Endothelial cell of umbilical vein (primary cell): Measurements from ENCODE around the gene MMP2. TPM values are rescaled to one million over a fixed set of nuclear protein-coding genes. Genes with fewer than 3 reads are reported as not detected.

Source experiments
- Bru-seq: library from RNA; stranded (reverse); fragments of 400-500 nt; gene quantifications from one replicate; lab custom pipeline; 2021; lab: Mats Ljungman, UMichigan
- BruChase-seq, 2 experiments: library from RNA; stranded (reverse); fragments of 400-500 nt; gene quantifications; one replicate each; lab custom pipeline; 2021; lab: Mats Ljungman, UMichigan
- BruUV-seq: library from RNA; stranded (reverse); fragments of 400-500 nt; replicated peaks from 2 replicates; lab custom pipeline; 2021; lab: Mats Ljungman, UMichigan
- CTCF ChIA-PET: fragments of 300-600, 350-600 bp; sonication (Branson Sonifier 250); formaldehyde crosslinking; loops from one replicate; lab custom pipeline; 2021; ENCODE audit warnings: antibody characterized with exemption, inconsistent platforms; lab: Charles Lee
- POLR2A ChIA-PET: fragments of 300-600, 350-600 bp; sonication (Branson Sonifier 250); formaldehyde crosslinking; loops from one replicate; lab custom pipeline; 2021; ENCODE audit warnings: antibody characterized with exemption, inconsistent platforms; lab: Charles Lee
- DNase-seq: peaks from one replicate; pipeline ENCODE4 v3.0.0-alpha.2; 2011; ENCODE audit warnings: low read depth, low spot score
- FAIRE-seq: peaks from 2 replicates; lab custom pipeline; 2011; peaks lifted over from hg19 to GRCh38; lab: Jason Lieb, UNC
- H2AFZ ChIP-seq: 2 replicates; pipeline ENCODE4 v1.6.0; 2012; ENCODE audit warnings: low read depth, low read length, control low read depth, inconsistent platforms
- H3K27ac ChIP-seq: 2 replicates; pipeline ENCODE4 v1.5.1; 2011; ENCODE audit warnings: low read depth, mild to moderate bottlenecking, control low read depth, low read length, moderate library complexity; ENCODE audit not compliant: insufficient read depth
- H3K27me3 ChIP-seq, 2 experiments: 2 replicates each; pipeline versions ENCODE4 v1.6.0 to v1.6.1; 2011; ENCODE audit warnings: low read length in 2 of 2, mixed read lengths in 1 of 2; ENCODE audit not compliant: control insufficient read depth in 2 of 2, insufficient read depth in 2 of 2
- H3K36me3 ChIP-seq, 2 experiments: 2 replicates in 1 of 2; 3 replicates in 1 of 2; pipeline ENCODE4 v1.5.1; 2011; ENCODE audit warnings: low read length in 2 of 2, mild to moderate bottlenecking in 1 of 2, moderate library complexity in 1 of 2; ENCODE audit not compliant: control insufficient read depth in 2 of 2, insufficient read depth in 2 of 2; ENCODE audit errors: extremely low read depth in 1 of 2
- H3K4me1 ChIP-seq: 3 replicates; pipeline ENCODE4 v1.5.1; 2011; ENCODE audit warnings: mild to moderate bottlenecking, low read length; ENCODE audit not compliant: control insufficient read depth, insufficient read depth; ENCODE audit errors: extremely low read depth
- H3K4me2 ChIP-seq: 2 replicates; pipeline ENCODE4 v1.6.1; 2011; ENCODE audit warnings: low read length, control low read depth, mixed read lengths; ENCODE audit not compliant: insufficient read depth
- H3K4me3 ChIP-seq, 3 experiments: fragments of 200-600 bp in 1 of 3; sonication (generic), shearing (Covaris generic) in 1 of 3; replicated peaks in 1 of 3; 2 replicates each; pipeline ENCODE4 v1.5.1; 2011 to 2016; ENCODE audit warnings: control low read depth in 3 of 3, low read length in 3 of 3, mild to moderate bottlenecking in 2 of 3, inconsistent platforms in 1 of 3, low read depth in 1 of 3, moderate library complexity in 1 of 3; ENCODE audit not compliant: insufficient read depth in 1 of 3
- H3K79me2 ChIP-seq: 2 replicates; pipeline ENCODE4 v1.6.0; 2012; ENCODE audit warnings: low read length, inconsistent platforms; ENCODE audit not compliant: control insufficient read depth, insufficient read depth
- H3K9ac ChIP-seq: replicated peaks from 2 replicates; pipeline ENCODE3; 2011; ENCODE audit warnings: low read length, control low read depth; ENCODE audit not compliant: insufficient read depth; ENCODE audit errors: extremely low read depth
- H3K9me1 ChIP-seq: replicated peaks from 3 replicates; pipeline ENCODE4 v1.6.0; 2011; ENCODE audit warnings: mild to moderate bottlenecking, low read length; ENCODE audit not compliant: control insufficient read depth, insufficient read depth; ENCODE audit errors: extremely low read depth
- H3K9me3 ChIP-seq: replicated peaks from 2 replicates; pipeline ENCODE4 v1.5.1; 2012; ENCODE audit warnings: low read length, inconsistent platforms; ENCODE audit not compliant: control insufficient read depth, insufficient read depth
- H4K20me1 ChIP-seq: replicated peaks from 2 replicates; pipeline ENCODE3; 2011; ENCODE audit warnings: mild to moderate bottlenecking, low read length; ENCODE audit not compliant: control insufficient read depth, insufficient read depth; ENCODE audit errors: extremely low read depth
- CTCF ChIP-seq, 2 donors: IDR thresholded peaks; 1 replicate in 1 of 2; 2 replicates in 1 of 2; pipeline ENCODE4 v1.5.1; 2011; ENCODE audit warnings: low read length in 2 of 2, mild to moderate bottlenecking in 2 of 2, moderate library complexity in 2 of 2, control low read depth in 1 of 2, inconsistent platforms in 1 of 2, low read depth in 1 of 2; ENCODE audit not compliant: insufficient read depth in 1 of 2; ENCODE audit errors: extremely low read depth in 1 of 2
- GATA2 ChIP-seq: IDR thresholded peaks from 2 replicates; pipeline ENCODE4 v1.7.0; 2011; ENCODE audit warnings: low read depth, mild to moderate bottlenecking, moderate library complexity, mixed read lengths, low read length; ENCODE audit not compliant: insufficient read length, insufficient read depth
- JUN ChIP-seq: IDR thresholded peaks from 2 replicates; pipeline ENCODE4 v1.6.1; 2011; ENCODE audit warnings: borderline replicate concordance, low read depth; ENCODE audit not compliant: insufficient read length, insufficient read depth
- MYC ChIP-seq: IDR thresholded peaks from one replicate; pipeline ENCODE4 v1.6.1; 2011; ENCODE audit warnings: mild to moderate bottlenecking, low read depth, low read length
- POLR2A ChIP-seq: IDR thresholded peaks from 2 replicates; pipeline ENCODE4 v1.6.1; 2012; ENCODE audit warnings: low read depth, mild to moderate bottlenecking, control low read depth, low read length
- POLR2AphosphoS5 ChIP-seq: IDR thresholded peaks from 2 replicates; pipeline ENCODE4 v1.6.1; 2012; ENCODE audit warnings: low read depth, mild to moderate bottlenecking, control low read depth, low read length, moderate library complexity; ENCODE audit not compliant: insufficient read depth
- dilution Hi-C: fragments of 300-500 bp; cut with MboI; formaldehyde crosslinking; loops from one replicate; pipeline ENCODE4 v1.15.0; 2019; ENCODE audit warnings: low sequenced_read_pairs; ENCODE audit not compliant: extremely low pct_ligation_motif_present
- intact Hi-C: fragments of 100-400 bp; cut with micrococcal nuclease; formaldehyde crosslinking; loops from one replicate; pipeline ENCODE4 v1.10.0; 2022
- long read RNA-seq: library from polyadenylated mRNA; stranded (forward); transcript quantifications from one replicate; pipeline ENCODE4 v2.0.0, GENCODE V29; 2021
- polyA minus RNA-seq, 3 experiments: library from RNA; depleted of rRNA, polyadenylated mRNA; stranded (reverse); fragments of >200 nt; gene quantifications; 1 replicate in 1 of 3; 2 replicates in 2 of 3; pipeline ENCODE4 v1.2.3, GENCODE V29; 2011
- polyA plus RNA-seq, 4 experiments: library from polyadenylated mRNA; depleted of rRNA in 3 of 4; stranded (reverse) in 3 of 4; unstranded in 1 of 4; fragments of >200 nt; gene quantifications; 2 replicates each; pipeline versions ENCODE4 v1.2.1 to v1.2.3, GENCODE V29; 2011 to 2012; ENCODE audit warnings: missing spikeins in 1 of 4
- total RNA-seq: library from RNA; stranded (reverse); gene quantifications from 2 replicates; pipeline ENCODE4 v1.2.3, GENCODE V29; 2021
- TF ChIP-seq, protein P1 (sequence below): IDR thresholded peaks from 2 replicates; pipeline ENCODE4 v1.6.1; 2011; ENCODE audit not compliant: insufficient read depth, insufficient read length

MMP2 gene
- 768 and 771 TPM in 2 replicates for total RNA-seq
- polyA plus RNA-seq, result 1,508 and 1,752 TPM in 2 replicates
- polyA plus RNA-seq (2011; cell fraction: cytosol; rRNA removed), result 1,169 and 1,214 TPM in 2 replicates
- 586 and 676 TPM in 2 replicates for polyA plus RNA-seq (2011; cell fraction: nucleus; rRNA removed)
- polyA plus RNA-seq (2012), result 770 and 1,141 TPM in 2 replicates
- polyA minus RNA-seq, result 2,105 and 2,998 TPM in 2 replicates
- polyA minus RNA-seq (2011; cell fraction: cytosol; rRNA and poly(A)+ RNA removed), result not detected
- polyA minus RNA-seq (2011; cell fraction: nucleus; rRNA and poly(A)+ RNA removed), result 363 and 414 TPM in 2 replicates
- Bru-seq, nascent RNA, result percentile 59 among the genes with signal in this experiment
- percentile 83 among the genes with signal in this experiment for BruChase-seq, experiment 1, labeled RNA remaining after a 6-hour chase
- BruChase-seq, experiment 2, labeled RNA remaining after a 2-hour chase, result percentile 64 among the genes with signal in this experiment
- long read RNA-seq, transcript MMP2-201 (13 exons, 3,741 nt), result major isoform, 1,483 of 1,720 reads
- long read RNA-seq, partial matches to known transcripts, result 185 of 1,720 reads
- long read RNA-seq, other reads (novel, unspliced or antisense), result 52 of 1,720 reads

GRCh38 chr16:55478827-55479429, at the start of gene MMP2:
TSS of gene MMP2 (plus strand) at chr16:55479198. CDS start at chr16:55479480, 282 bp downstream.
- H3K9ac ChIP-seq, result peak within 1 kb of the TSS; percentile 98
- intact Hi-C loops, result loop anchor here (1.0 kb wide), 3 partner anchors 8 to 21 kb away; no protein-coding TSS in a partner anchor
- DNase-seq, result peak; percentile 67
- H3K4me2 ChIP-seq, result peak within 1 kb of the TSS; percentile 75
- ChIA-PET CTCF (interaction anchor here (0.6 kb wide), 1 partner anchor 14 kb away, joined by 5 read pairs; no protein-coding TSS in a partner anchor), POLR2A (no interaction called here)
- H3K36me3 ChIP-seq, result peaks cover 15 to 17% of the 10 kb centered on the region in 2 experiments
- peak within 1 kb of the TSS; percentile 77 for H2AFZ ChIP-seq
- TF ChIP-seq JUN, result no peak
- TF ChIP-seq POLR2A, result peak; percentile 45
- TF ChIP-seq, protein P1, sequence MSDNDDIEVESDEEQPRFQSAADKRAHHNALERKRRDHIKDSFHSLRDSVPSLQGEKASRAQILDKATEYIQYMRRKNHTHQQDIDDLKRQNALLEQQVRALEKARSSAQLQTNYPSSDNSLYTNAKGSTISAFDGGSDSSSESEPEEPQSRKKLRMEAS, result no peak
- TF ChIP-seq POLR2AphosphoS5, result peak; percentile 44
- TF ChIP-seq MYC, result no peak
- TF ChIP-seq CTCF (IDR thresholded peaks at IDR 0.05; ENCODE audit: extremely low read depth in 1 of 2, insufficient read depth in 1 of 2, low read depth in 1 of 2, low read length in 2 of 2), result no peak
- TF ChIP-seq GATA2, result no peak
- H3K4me1 ChIP-seq, result peaks cover 21% of the 10 kb centered on the region
- peak within 1 kb of the TSS; percentile 90 for H3K27ac ChIP-seq
- no peaks in the 10 kb centered on the region for H3K27me3 ChIP-seq
- dilution Hi-C loops, result no loop called here
- no TSS peak for BruUV-seq
- H4K20me1 ChIP-seq, result peaks cover 4% of the 10 kb centered on the region
- H3K9me1 ChIP-seq, result no peaks in the 10 kb centered on the region
- H3K4me3 ChIP-seq, result peak within 1 kb of the TSS; percentile 78 to 99 (median 97)
- no peaks in the 10 kb centered on the region for H3K9me3 ChIP-seq
- peaks cover 45% of the 10 kb centered on the region for H3K79me2 ChIP-seq
- FAIRE-seq, result peak; percentile 91
